Cardiac fibroblast (primary cell): ENCODE measurements around the gene MYLIP.

ENCODE experiments used
- DNase-seq, 2 donors: peaks; one replicate each; pipeline versions ENCODE4 v3.0.0 to v3.0.0-alpha.2; 2010; ENCODE audit warnings: low read depth in 2 of 2
- H3K4me3 ChIP-seq, 2 donors: replicated peaks in 1 of 2; 1 replicate in 1 of 2; 2 replicates in 1 of 2; pipeline ENCODE4 v1.5.1; 2011; ENCODE audit warnings: low read depth in 2 of 2, low read length in 2 of 2, mild to moderate bottlenecking in 2 of 2, moderate library complexity in 1 of 2
- TF ChIP-seq, protein P1 (sequence below): IDR thresholded peaks from one replicate; pipeline ENCODE4 v1.5.1; 2011; ENCODE audit warnings: low read depth, mild to moderate bottlenecking, low read length, inconsistent platforms

The MYLIP gene

DNA sequence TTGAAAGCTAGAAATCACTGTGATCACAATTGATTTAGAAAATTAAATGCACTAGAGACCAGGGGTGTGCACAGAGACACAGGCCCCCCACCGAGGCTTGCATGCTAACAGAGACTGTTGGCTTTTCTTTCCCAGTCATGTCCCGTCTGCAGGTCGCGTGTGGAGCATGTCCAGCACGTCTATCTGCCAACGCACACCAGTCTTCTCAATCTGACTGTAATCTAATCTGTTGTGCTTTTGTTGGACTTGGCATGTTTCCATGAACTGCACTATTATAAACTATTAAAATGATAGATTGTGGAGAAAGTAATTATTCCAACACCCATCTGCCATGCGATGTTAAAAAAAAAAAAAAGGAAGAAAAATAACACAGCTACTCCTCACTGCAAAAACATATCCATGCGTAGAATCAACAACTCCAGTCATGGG is 17.7 kb downstream of the MYLIP start:
- H3K4me3 ChIP-seq = no peak overlapping the region
- DNase-seq = peak in 1 of 2 donors; percentile 2
- TF ChIP-seq, protein P1, sequence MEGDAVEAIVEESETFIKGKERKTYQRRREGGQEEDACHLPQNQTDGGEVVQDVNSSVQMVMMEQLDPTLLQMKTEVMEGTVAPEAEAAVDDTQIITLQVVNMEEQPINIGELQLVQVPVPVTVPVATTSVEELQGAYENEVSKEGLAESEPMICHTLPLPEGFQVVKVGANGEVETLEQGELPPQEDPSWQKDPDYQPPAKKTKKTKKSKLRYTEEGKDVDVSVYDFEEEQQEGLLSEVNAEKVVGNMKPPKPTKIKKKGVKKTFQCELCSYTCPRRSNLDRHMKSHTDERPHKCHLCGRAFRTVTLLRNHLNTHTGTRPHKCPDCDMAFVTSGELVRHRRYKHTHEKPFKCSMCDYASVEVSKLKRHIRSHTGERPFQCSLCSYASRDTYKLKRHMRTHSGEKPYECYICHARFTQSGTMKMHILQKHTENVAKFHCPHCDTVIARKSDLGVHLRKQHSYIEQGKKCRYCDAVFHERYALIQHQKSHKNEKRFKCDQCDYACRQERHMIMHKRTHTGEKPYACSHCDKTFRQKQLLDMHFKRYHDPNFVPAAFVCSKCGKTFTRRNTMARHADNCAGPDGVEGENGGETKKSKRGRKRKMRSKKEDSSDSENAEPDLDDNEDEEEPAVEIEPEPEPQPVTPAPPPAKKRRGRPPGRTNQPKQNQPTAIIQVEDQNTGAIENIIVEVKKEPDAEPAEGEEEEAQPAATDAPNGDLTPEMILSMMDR = no peak

DNA sequence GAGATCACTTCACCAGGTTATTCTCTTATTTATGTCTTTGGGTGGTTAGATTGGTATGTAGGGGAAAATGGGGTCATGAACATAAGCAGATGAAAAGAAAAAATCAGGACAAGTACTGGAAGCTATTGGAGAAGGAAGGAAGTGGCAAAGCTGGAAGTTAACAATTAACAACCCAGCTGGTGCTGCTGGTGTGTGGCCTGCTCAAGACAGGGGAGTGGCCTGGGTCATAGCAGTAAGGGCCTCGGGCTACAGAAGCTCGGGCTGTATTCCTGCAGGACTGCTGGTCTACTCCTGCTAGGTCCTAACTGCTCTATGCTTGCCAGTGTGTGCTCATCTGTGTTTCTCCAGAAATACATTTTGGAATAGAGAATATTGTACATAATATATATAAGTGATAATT is 19.6 kb downstream of the MYLIP start:
- DNase-seq = no peak
- no peak overlapping the region for H3K4me3 ChIP-seq
- TF ChIP-seq, protein P1 = no peak

DNA sequence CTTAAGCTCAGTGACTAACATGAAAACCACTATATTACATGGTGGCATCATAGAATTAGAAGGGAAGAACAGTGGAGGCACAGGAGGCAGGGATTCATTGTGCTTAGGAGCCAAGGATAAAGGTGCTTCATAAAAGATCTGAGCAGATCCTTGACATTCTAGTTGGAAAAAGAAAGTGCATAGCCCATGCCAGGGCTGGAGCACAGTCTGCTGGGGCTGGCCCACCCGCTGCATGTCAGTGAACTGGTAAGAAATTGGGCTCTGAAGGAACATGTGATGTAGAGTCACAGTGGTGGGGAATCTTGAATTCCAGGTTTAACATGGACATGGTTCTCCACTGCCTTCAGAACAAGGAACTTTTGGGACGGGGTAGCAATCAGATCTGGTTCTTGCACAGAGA is 20.4 kb downstream of the MYLIP start:
- TF ChIP-seq, protein P1 = no peak
- no peak for DNase-seq
- no peak overlapping the region for H3K4me3 ChIP-seq

DNA sequence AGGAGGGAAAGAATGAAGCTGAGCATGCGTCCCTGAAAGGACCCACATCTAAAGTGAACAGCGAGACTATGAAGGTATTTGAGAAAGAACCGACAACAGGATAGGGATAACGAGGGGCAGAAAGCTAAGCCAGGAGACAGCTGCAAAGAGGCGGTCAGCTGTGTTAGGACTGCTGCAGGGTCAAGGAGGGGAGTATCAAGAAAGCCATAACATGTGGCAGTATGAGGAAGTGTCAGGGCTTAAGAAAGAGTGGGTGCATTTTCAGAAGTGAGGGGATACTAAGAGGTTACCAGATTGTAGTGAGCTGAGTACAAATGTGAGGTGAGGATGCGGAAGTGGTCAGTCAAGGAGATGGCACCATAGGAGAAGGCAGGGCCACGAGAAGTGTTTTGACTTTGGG is 21.2 kb downstream of the MYLIP start:
- no peak for DNase-seq
- H3K4me3 ChIP-seq = no peak overlapping the region
- TF ChIP-seq, protein P1 = no peak

DNA sequence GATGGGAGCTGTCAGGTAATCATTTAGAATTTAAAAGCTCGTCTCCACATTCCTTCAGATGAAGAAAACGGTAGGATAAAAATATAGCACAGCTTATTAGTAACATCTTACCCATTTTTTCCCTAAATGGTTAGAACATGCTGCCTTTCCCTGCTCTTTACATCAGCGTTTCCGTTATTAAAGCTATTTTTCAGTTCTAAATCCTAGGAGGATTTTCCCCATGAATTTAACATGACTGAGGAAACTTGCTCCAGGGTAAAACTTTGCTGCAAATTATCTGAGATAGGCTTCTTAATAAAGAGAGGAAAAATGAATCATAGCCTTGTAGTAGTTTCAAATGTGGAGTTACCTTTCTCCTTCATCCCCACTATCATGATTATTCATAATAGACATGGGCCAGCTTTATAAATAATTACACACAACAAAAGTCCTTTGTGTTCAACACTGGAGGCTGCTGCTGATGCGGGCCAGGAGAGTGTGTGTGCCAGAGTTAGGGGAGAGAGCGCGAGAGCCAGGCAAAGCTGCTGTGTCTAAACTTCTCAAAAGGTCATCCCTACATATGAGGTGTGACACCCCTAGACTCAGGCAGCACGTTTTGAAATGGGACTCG is 24.4 kb downstream of the MYLIP start:
- DNase-seq = no peak
- H3K4me3 ChIP-seq = no peak overlapping the region
- TF ChIP-seq, protein P1 = no peak

DNA sequence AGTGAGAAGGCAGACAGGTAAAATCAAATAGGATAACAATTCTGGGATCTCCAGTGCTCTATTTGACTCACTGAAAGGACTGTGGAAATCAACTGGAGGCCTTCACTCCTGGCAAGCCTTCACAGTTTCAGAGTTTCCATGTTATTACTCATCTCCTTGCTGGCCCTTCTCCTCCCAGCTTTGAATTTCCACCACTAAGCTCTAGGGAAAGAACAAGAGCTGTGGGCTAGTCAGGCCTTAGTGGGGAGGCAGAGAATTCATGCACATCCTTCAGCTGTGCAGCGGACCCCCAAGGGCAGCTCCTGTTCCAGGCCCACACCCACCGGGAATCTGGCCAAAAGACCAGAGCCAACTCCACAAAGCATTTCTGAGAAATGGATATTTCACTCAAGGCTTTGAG is 26.0 kb downstream of the MYLIP start:
- no peak overlapping the region for H3K4me3 ChIP-seq
- TF ChIP-seq, protein P1 = no peak
- peak; percentile 81 to 87 for DNase-seq

DNA sequence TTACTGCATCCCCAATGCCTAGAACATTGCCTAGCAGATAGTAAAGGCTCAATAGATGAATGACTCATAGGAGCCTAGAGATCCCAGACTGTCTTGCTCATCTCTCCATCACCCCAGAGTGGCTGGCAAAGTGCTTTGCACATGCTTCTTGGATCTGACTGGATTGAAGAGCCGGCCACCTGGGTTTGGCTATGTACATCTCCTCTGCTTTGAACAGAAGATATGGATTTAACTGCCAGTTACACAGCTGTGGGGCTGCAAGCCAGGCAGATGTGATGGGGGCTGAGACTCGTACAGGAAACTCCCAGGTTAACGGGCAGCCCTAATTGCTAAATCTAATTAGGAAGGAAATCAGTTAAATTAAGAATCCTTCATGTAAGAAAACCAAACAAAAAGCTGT is 28.6 kb downstream of the MYLIP start:
- TF ChIP-seq, protein P1 = no peak

More for the DNA sequence above, 28.6 kb downstream of the MYLIP start:
- no peak for DNase-seq
- no peak overlapping the region for H3K4me3 ChIP-seq
